Measurements from ENCODE around the gene RASAL2. TPM values are rescaled to one million over a fixed set of nuclear protein-coding genes. Genes with fewer than 3 reads are reported as not detected.
"Not testable (repeated sequence)": the region's sequence is repeated elsewhere in the genome, so short reads cannot be mapped to it uniquely, and the experiment has no call there.

Gene RASAL2
- total and polyA plus RNA-seq, 2 of the 13 experiments (the other 11 are each of a cell fraction or from before 2014, with no cell fraction given): 5.4 to 5.9 TPM

- POLR2A ChIA-PET: no interaction called here
- Histone ChIP-seq H3K79me2 (ENCODE audit: insufficient read depth, low read length) (no peaks in the 10 kb centered on the region), H3K27ac (ENCODE audit: extremely low read length, insufficient read depth, low read length) (no peak overlapping the region), H2AFZ (ENCODE audit: low read length) (no peak overlapping the region), H3K9me3 (ENCODE audit: low read length) (peaks cover 11% of the 10 kb centered on the region), H4K20me1 (ENCODE audit: insufficient read depth, low read length) (no peaks in the 10 kb centered on the region), H3K9ac (ENCODE audit: insufficient read depth, low read depth, low read length) (no peak overlapping the region), H3K4me1 (ENCODE audit: insufficient read depth, low read length) (peaks cover 9% of the 10 kb centered on the region), H3K4me2 (ENCODE audit: low read depth, low read length) (no peak overlapping the region), H3K27me3 (ENCODE audit: control insufficient read depth in 1 of 2, insufficient read depth in 2 of 2, low read length in 2 of 2) (no peaks in the 10 kb centered on the region), H3K4me3 (replicated peaks in 1 of 3; ENCODE audit: insufficient read depth in 1 of 3, low read depth in 2 of 3, low read length in 3 of 3) (no peak overlapping the region), H3K36me3 (replicated peaks in 1 of 2; ENCODE audit: control insufficient read depth in 1 of 2, insufficient read depth in 2 of 2, low read length in 2 of 2) (no peaks in the 10 kb centered on the region)
- intact Hi-C loops (cut with micrococcal nuclease; ENCODE audit: unreplicated experiment) (no loop called here), in situ Hi-C loops (cut with HindIII; ENCODE audit: extremely low pct_ligation_motif_present, low pct_unique_long_range_greater_than_20kb) (no loop called here)
- WGBS (ENCODE audit: low lambda C conversion rate): 94% methylated on average over 2 of the region's 2 CpGs
- ATAC-seq: no peak
- BruUV-seq (replicated peaks): no TSS peak
- no peak for DNase-seq (ENCODE audit: low spot score)
- FAIRE-seq: no peak
- TF ChIP-seq ZKSCAN1 (IDR thresholded peaks at IDR 0.05; ENCODE audit: low read length) (no peak), CBFB (CRISPR knock-in tag; IDR thresholded peaks at IDR 0.05) (no peak), MAFK (conservative IDR thresholded peaks at IDR 0.05 in 1 of 2, IDR thresholded peaks at IDR 0.05 in 1 of 2; ENCODE audit: low read length in 2 of 2) (peak; percentile 39 to 63; a peak in 3 of 4 replicates), MAFF (IDR thresholded peaks at IDR 0.05; ENCODE audit: low read depth, low read length) (0 out of 2 replicates have a peak, but pooled peaks have one; percentile 22)
- CTCF ChIA-PET (ENCODE audit: low intra/inter-chr PET ratio, low total read pairs): no interaction called here
These were observed 150.0 kb downstream of the RASAL2 start for GRCh38 chr1:178243890-178244289.

- ATAC-seq; in situ Hi-C loops (cut with HindIII; ENCODE audit: extremely low pct_ligation_motif_present, low pct_unique_long_range_greater_than_20kb); H3K36me3 ChIP-seq (replicated peaks in 1 of 2; ENCODE audit: control insufficient read depth in 1 of 2, insufficient read depth in 2 of 2, low read length in 2 of 2); H2AFZ ChIP-seq (ENCODE audit: low read length); H3K4me2 ChIP-seq (ENCODE audit: low read depth, low read length); POLR2A ChIA-PET; DNase-seq (ENCODE audit: low spot score); FAIRE-seq; BruUV-seq (replicated peaks); intact Hi-C loops (cut with micrococcal nuclease; ENCODE audit: unreplicated experiment); H3K9ac ChIP-seq (ENCODE audit: insufficient read depth, low read depth, low read length); H4K20me1 ChIP-seq (ENCODE audit: insufficient read depth, low read length); H3K4me1 ChIP-seq (ENCODE audit: insufficient read depth, low read length); H3K27ac ChIP-seq (ENCODE audit: extremely low read length, insufficient read depth, low read length); CTCF ChIA-PET (ENCODE audit: low intra/inter-chr PET ratio, low total read pairs); H3K79me2 ChIP-seq (ENCODE audit: insufficient read depth, low read length); H3K4me3 ChIP-seq (replicated peaks in 1 of 3; ENCODE audit: insufficient read depth in 1 of 3, low read depth in 2 of 3, low read length in 3 of 3); H3K27me3 ChIP-seq (ENCODE audit: control insufficient read depth in 1 of 2, insufficient read depth in 2 of 2, low read length in 2 of 2): not testable (repeated sequence)
- WGBS (ENCODE audit: low lambda C conversion rate): 96% methylated on average over 3 of the region's 3 CpGs
- H3K9me3 ChIP-seq (ENCODE audit: low read length): peaks cover 11% of the 10 kb centered on the region
These were observed 154.4 kb downstream of the RASAL2 start for GRCh38 chr1:178248284-178248683.

GRCh38 chr1:178253581-178253980 lies 159.7 kb downstream of the RASAL2 start:
- CTCF ChIA-PET (ENCODE audit: low intra/inter-chr PET ratio, low total read pairs); H4K20me1 ChIP-seq (ENCODE audit: insufficient read depth, low read length); H3K9me3 ChIP-seq (ENCODE audit: low read length); H3K9ac ChIP-seq (ENCODE audit: insufficient read depth, low read depth, low read length); ATAC-seq; FAIRE-seq; POLR2A ChIA-PET; H2AFZ ChIP-seq (ENCODE audit: low read length); H3K4me3 ChIP-seq (replicated peaks in 1 of 3; ENCODE audit: insufficient read depth in 1 of 3, low read depth in 2 of 3, low read length in 3 of 3); H3K36me3 ChIP-seq (replicated peaks in 1 of 2; ENCODE audit: control insufficient read depth in 1 of 2, insufficient read depth in 2 of 2, low read length in 2 of 2); DNase-seq (ENCODE audit: low spot score); intact Hi-C loops (cut with micrococcal nuclease; ENCODE audit: unreplicated experiment); H3K4me1 ChIP-seq (ENCODE audit: insufficient read depth, low read length); BruUV-seq (replicated peaks); in situ Hi-C loops (cut with HindIII; ENCODE audit: extremely low pct_ligation_motif_present, low pct_unique_long_range_greater_than_20kb); H3K79me2 ChIP-seq (ENCODE audit: insufficient read depth, low read length); H3K4me2 ChIP-seq (ENCODE audit: low read depth, low read length); H3K27me3 ChIP-seq (ENCODE audit: control insufficient read depth in 1 of 2, insufficient read depth in 2 of 2, low read length in 2 of 2); H3K27ac ChIP-seq (ENCODE audit: extremely low read length, insufficient read depth, low read length): not testable (repeated sequence)
- WGBS (ENCODE audit: low lambda C conversion rate): 94% methylated on average over 3 of the region's 3 CpGs

Data from HepG2 (cell line).